ENCODE results near the gene NAIF1. TPM values are rescaled to one million over a fixed set of nuclear protein-coding genes. Genes with fewer than 3 reads are reported as not detected.

The NAIF1 gene
- total RNA-seq, 6 experiments from 2014 or later: 8.7 to 11.5 (median 9.8) TPM

DNA sequence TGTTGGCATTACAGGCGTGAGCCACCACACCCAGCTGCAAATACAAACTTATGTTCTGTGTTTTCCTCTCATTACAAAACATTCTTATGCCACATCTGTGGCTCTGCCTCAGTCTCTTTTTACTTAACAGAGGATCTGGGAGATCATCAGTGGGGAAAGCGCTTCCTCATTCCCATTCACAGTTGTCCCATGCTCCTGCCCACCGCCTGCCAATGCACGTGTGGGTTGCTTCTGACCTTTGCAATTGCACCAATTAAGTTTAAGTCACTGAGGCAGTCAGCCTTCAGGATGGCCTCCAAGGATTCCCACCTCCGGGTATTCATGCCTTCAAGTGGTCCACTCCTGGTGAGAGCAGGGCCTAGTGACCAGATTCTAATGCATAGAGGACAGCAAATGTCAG lies 51.4 kb downstream of the NAIF1 start:
- no peak for DNase-seq
- Mint-ChIP-seq H3K27me3 (ENCODE audit: insufficient read depth) (peaks cover 3% of the 10 kb centered on the region), H3K4me1 (ENCODE audit: low read depth) (no peaks in the 10 kb centered on the region), H3K36me3 (ENCODE audit: low read depth) (no peaks in the 10 kb centered on the region), H3K27ac (no peak overlapping the region), H3K9me3 (no peaks in the 10 kb centered on the region), H3K4me3 (no peak overlapping the region)
- TF ChIP-seq, protein P1, sequence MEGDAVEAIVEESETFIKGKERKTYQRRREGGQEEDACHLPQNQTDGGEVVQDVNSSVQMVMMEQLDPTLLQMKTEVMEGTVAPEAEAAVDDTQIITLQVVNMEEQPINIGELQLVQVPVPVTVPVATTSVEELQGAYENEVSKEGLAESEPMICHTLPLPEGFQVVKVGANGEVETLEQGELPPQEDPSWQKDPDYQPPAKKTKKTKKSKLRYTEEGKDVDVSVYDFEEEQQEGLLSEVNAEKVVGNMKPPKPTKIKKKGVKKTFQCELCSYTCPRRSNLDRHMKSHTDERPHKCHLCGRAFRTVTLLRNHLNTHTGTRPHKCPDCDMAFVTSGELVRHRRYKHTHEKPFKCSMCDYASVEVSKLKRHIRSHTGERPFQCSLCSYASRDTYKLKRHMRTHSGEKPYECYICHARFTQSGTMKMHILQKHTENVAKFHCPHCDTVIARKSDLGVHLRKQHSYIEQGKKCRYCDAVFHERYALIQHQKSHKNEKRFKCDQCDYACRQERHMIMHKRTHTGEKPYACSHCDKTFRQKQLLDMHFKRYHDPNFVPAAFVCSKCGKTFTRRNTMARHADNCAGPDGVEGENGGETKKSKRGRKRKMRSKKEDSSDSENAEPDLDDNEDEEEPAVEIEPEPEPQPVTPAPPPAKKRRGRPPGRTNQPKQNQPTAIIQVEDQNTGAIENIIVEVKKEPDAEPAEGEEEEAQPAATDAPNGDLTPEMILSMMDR (IDR thresholded peaks at IDR 0.05): no peak

Other genes with a start within 250 kb of the NAIF1 start
- 100 to 1,000 TPM; 205 to 249 (median 227) TPM for gene ENG, start 212.7 kb downstream of the NAIF1 start, total RNA-seq (2021; fragmentation: NEBNext Ultra II Directional; extraction: Animal tissue kit (Norgen Biotek cat#: 25700))
- gene AK1, start 189.6 kb downstream of the NAIF1 start, total RNA-seq (2021; fragmentation: NEBNext Ultra II Directional; extraction: Animal tissue kit (Norgen Biotek cat#: 25700)): 100 to 1,000 TPM; 109 to 130 (median 124) TPM
- 10 to 100 TPM; 29.3 to 40.6 (median 34.2) TPM for gene ST6GALNAC6, start 167.7 kb downstream of the NAIF1 start, total RNA-seq (2021; fragmentation: NEBNext Ultra II Directional; extraction: Animal tissue kit (Norgen Biotek cat#: 25700))
- 10 to 100 TPM; 22.9 to 33.4 (median 27.7) TPM for gene ST6GALNAC4, start 150.3 kb downstream of the NAIF1 start, total RNA-seq (2021; fragmentation: NEBNext Ultra II Directional; extraction: Animal tissue kit (Norgen Biotek cat#: 25700))
- gene PIP5KL1, start 136.5 kb downstream of the NAIF1 start, total RNA-seq (2021; fragmentation: NEBNext Ultra II Directional; extraction: Animal tissue kit (Norgen Biotek cat#: 25700)): 1 to 10 TPM; 1.7 to 3.1 (median 2.1) TPM
- gene DPM2, start 129.5 kb downstream of the NAIF1 start, total RNA-seq (2021; fragmentation: NEBNext Ultra II Directional; extraction: Animal tissue kit (Norgen Biotek cat#: 25700)): 10 to 100 TPM; 42.5 to 49.6 (median 47.1) TPM
- gene EEIG1, start 86.3 kb downstream of the NAIF1 start, total RNA-seq (2021; fragmentation: NEBNext Ultra II Directional; extraction: Animal tissue kit (Norgen Biotek cat#: 25700)): 10 to 100 TPM; 26.7 to 35.4 (median 29.3) TPM
- gene SLC25A25, start 912 bp upstream of the NAIF1 start, total RNA-seq (2021; fragmentation: NEBNext Ultra II Directional; extraction: Animal tissue kit (Norgen Biotek cat#: 25700)): 10 to 100 TPM; 16.5 to 20.7 (median 18.4) TPM
- gene PTGES2, start 60.4 kb upstream of the NAIF1 start, total RNA-seq (2021; fragmentation: NEBNext Ultra II Directional; extraction: Animal tissue kit (Norgen Biotek cat#: 25700)): 10 to 100 TPM; 68.5 to 82.8 (median 70.6) TPM
- not detected for gene LCN2, start 82.1 kb upstream of the NAIF1 start, total RNA-seq (2021; fragmentation: NEBNext Ultra II Directional; extraction: Animal tissue kit (Norgen Biotek cat#: 25700))
- 10 to 100 TPM; 45.7 to 63.2 (median 50.5) TPM for gene BBLN, start 92.9 kb upstream of the NAIF1 start, total RNA-seq (2021; fragmentation: NEBNext Ultra II Directional; extraction: Animal tissue kit (Norgen Biotek cat#: 25700))
- gene CIZ1, start 124.3 kb upstream of the NAIF1 start, total RNA-seq (2021; fragmentation: NEBNext Ultra II Directional; extraction: Animal tissue kit (Norgen Biotek cat#: 25700)): 100 to 1,000 TPM; 119 to 168 (median 148) TPM
- 10 to 100 TPM; 17.4 to 38.2 (median 32.7) TPM for gene DNM1, start 136.1 kb upstream of the NAIF1 start, total RNA-seq (2021; fragmentation: NEBNext Ultra II Directional; extraction: Animal tissue kit (Norgen Biotek cat#: 25700))
- 100 to 1,000 TPM; 142 to 167 (median 156) TPM for gene GOLGA2, start 208.7 kb upstream of the NAIF1 start, total RNA-seq (2021; fragmentation: NEBNext Ultra II Directional; extraction: Animal tissue kit (Norgen Biotek cat#: 25700))
- gene SWI5, start 209.0 kb upstream of the NAIF1 start, total RNA-seq (2021; fragmentation: NEBNext Ultra II Directional; extraction: Animal tissue kit (Norgen Biotek cat#: 25700)): 10 to 100 TPM; 40.7 to 46.7 (median 41.9) TPM

All from HFFc6 (cell line).